Hepatocyte (in vitro differentiated cells): Measurements from ENCODE around the gene CRISPLD2.

Source experiments
- EZH2 ChIP-seq: fragments of 200-600 bp; sonication (generic); IDR thresholded peaks from 2 replicates; pipeline ENCODE4 v1.6.1; 2016; ENCODE audit warnings: antibody characterized with exemption, mild to moderate bottlenecking, borderline replicate concordance
- TF ChIP-seq, protein P1 (sequence below): fragments of 200-600 bp; sonication (generic); IDR thresholded peaks from 2 replicates; pipeline ENCODE4 v1.5.1; 2016; ENCODE audit warnings: antibody characterized with exemption, mild to moderate bottlenecking; ENCODE audit not compliant: poor library complexity

DNA sequence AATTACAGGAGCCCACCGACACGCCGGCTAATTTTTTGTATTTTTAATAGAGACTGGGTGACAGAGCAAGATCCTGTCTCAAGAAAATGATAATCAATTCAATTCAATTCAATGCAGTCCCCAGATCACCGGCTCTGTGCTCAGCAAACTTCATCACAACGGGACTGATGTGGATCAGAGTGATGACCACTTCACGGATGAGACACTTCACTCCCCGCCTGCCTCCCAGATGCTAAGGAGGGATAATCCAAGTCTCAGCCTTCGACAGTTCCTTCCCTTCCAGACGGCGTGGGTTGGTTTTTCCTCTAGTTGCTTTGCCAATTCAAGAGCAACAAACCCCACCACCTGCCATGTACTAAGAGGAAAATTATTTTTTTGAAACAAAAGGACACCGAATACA, 97.7 kb downstream of the CRISPLD2 start:
- TF ChIP-seq, protein P1, sequence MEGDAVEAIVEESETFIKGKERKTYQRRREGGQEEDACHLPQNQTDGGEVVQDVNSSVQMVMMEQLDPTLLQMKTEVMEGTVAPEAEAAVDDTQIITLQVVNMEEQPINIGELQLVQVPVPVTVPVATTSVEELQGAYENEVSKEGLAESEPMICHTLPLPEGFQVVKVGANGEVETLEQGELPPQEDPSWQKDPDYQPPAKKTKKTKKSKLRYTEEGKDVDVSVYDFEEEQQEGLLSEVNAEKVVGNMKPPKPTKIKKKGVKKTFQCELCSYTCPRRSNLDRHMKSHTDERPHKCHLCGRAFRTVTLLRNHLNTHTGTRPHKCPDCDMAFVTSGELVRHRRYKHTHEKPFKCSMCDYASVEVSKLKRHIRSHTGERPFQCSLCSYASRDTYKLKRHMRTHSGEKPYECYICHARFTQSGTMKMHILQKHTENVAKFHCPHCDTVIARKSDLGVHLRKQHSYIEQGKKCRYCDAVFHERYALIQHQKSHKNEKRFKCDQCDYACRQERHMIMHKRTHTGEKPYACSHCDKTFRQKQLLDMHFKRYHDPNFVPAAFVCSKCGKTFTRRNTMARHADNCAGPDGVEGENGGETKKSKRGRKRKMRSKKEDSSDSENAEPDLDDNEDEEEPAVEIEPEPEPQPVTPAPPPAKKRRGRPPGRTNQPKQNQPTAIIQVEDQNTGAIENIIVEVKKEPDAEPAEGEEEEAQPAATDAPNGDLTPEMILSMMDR: no peak
- no peak for TF ChIP-seq EZH2
